ENCODE measurements around the gene VTI1A. TPM values are rescaled to one million over a fixed set of nuclear protein-coding genes. Genes with fewer than 3 reads are reported as not detected.

The VTI1A gene
- total and polyA plus RNA-seq, 2 of the 4 experiments (the other 2 are of a cell fraction): 9.7 to 24.9 TPM

- H3K9me1 ChIP-seq (ENCODE audit: insufficient read depth, low read length): no peaks in the 10 kb centered on the region
- no peaks in the 10 kb centered on the region for H3K9me3 ChIP-seq (ENCODE audit: control insufficient read depth, insufficient read depth, low read length)
- no peak overlapping the region for H4K8ac ChIP-seq (ENCODE audit: low read depth in 2 of 2, low read length in 2 of 2)
- H4K91ac ChIP-seq (ENCODE audit: insufficient read depth, low read depth, low read length): no peak overlapping the region
- TF ChIP-seq BHLHE40 (IDR thresholded peaks at IDR 0.05; ENCODE audit: low read depth, low read length): no peak
- TF ChIP-seq POLR2A (IDR thresholded peaks at IDR 0.05; ENCODE audit: low read depth, low read length): no peak
- no peak for TF ChIP-seq RCOR1 (IDR thresholded peaks at IDR 0.05; ENCODE audit: insufficient replicate concordance, low read length)
- no peak for TF ChIP-seq MXI1 (IDR thresholded peaks at IDR 0.05; ENCODE audit: borderline replicate concordance, low read depth, low read length)
- no peak for TF ChIP-seq FOS (IDR thresholded peaks at IDR 0.05; ENCODE audit: low read depth, low read length)
- no peak for TF ChIP-seq MAFK (IDR thresholded peaks at IDR 0.05; ENCODE audit: low read depth, low read length)
- TF ChIP-seq CEBPB (IDR thresholded peaks at IDR 0.05; ENCODE audit: low read depth, low read length): no peak
- TF ChIP-seq MAZ (IDR thresholded peaks at IDR 0.05; ENCODE audit: borderline replicate concordance, low read depth, low read length): no peak
- ChIA-PET CTCF (no interaction called here), POLR2A (ENCODE audit: unreplicated experiment) (no interaction called here)
- 0 out of 4 replicates have a peak, but pooled peaks cover 0 to 4% of the 10 kb centered on the region in 2 experiments for H3K79me1 ChIP-seq (ENCODE audit: low read depth in 1 of 2, low read length in 2 of 2)
- no peak overlapping the region for H3K9ac ChIP-seq (ENCODE audit: low read depth, low read length)
- H3K14ac ChIP-seq (replicated peaks; ENCODE audit: low read depth, low read length): no peak overlapping the region
- H3K27ac ChIP-seq (ENCODE audit: insufficient read depth, low read length): no peak overlapping the region
- no peak overlapping the region for H3K23ac ChIP-seq (ENCODE audit: low read depth, low read length)
- no peak overlapping the region for H3K56ac ChIP-seq (ENCODE audit: extremely low read depth, insufficient read depth, low read length)
- H3K27me3 ChIP-seq (ENCODE audit: control insufficient read depth, insufficient read depth, low read length): no peaks in the 10 kb centered on the region
- H2BK120ac ChIP-seq (ENCODE audit: low read depth, low read length): no peak overlapping the region
- H2BK20ac ChIP-seq (ENCODE audit: low read depth, low read length): no peak overlapping the region
- H2AK5ac ChIP-seq (ENCODE audit: low read depth, low read length): no peak overlapping the region
- WGBS, 2 experiments (ENCODE audit: extremely low coverage in 2 of 2, insufficient read length in 1 of 2): no CpG with 5 or more reads among the region's 4 CpGs
- DNase-seq (no peak), ATAC-seq (ENCODE audit: low read depth) (no peak)
- no peaks in the 10 kb centered on the region for H3K36me3 ChIP-seq (ENCODE audit: control insufficient read depth, insufficient read depth, low read length)
- no peak overlapping the region for H2BK15ac ChIP-seq (ENCODE audit: low read depth, low read length)
- H4K5ac ChIP-seq (ENCODE audit: low read depth, low read length): no peak overlapping the region
- dilution Hi-C loops (cut with HindIII; ENCODE audit: low sequenced_read_pairs, unreplicated experiment) (no loop called here), intact Hi-C loops (cut with micrococcal nuclease) (no loop called here), in situ Hi-C loops (cut with MboI; ENCODE audit: low sequenced_read_pairs) (no loop called here)
- no peak overlapping the region for H3K4me3 ChIP-seq (ENCODE audit: insufficient read depth, low read depth, low read length)
- H2AK9ac ChIP-seq (replicated peaks; ENCODE audit: low read depth, low read length, poor library complexity): no peak overlapping the region
- no peak overlapping the region for H3K4ac ChIP-seq (ENCODE audit: low read depth, low read length)
- no peak overlapping the region for H3K4me2 ChIP-seq (ENCODE audit: low read depth, low read length)
- no peak overlapping the region for H3K18ac ChIP-seq (ENCODE audit: low read depth, low read length)
- no peaks in the 10 kb centered on the region; the same call in 1 of the 2 replicates for H4K20me1 ChIP-seq (ENCODE audit: insufficient read depth, low read length)
- H3K4me1 ChIP-seq (ENCODE audit: control insufficient read depth, insufficient read depth, low read length): no peaks in the 10 kb centered on the region
- no TSS peak for BruUV-seq (replicated peaks)
- no peak overlapping the region for H2BK5ac ChIP-seq (ENCODE audit: low read depth, low read length, poor library complexity, severe bottlenecking)
- no peak overlapping the region for H2AFZ ChIP-seq (replicated peaks; ENCODE audit: low read length, poor library complexity)
Measured at GRCh38 chr10:112601214-112602090, 154.4 kb downstream of the VTI1A start.

All from IMR-90 (cell line).